GM12878 (cell line): Measurements from ENCODE around the gene STARD5. TPM values are rescaled to one million over a fixed set of nuclear protein-coding genes. Genes with fewer than 3 reads are reported as not detected.

Experiments
- CREB1 ChIP-seq: IDR thresholded peaks from 2 replicates; pipeline ENCODE4 v1.6.1; 2012; ENCODE audit warnings: low read depth, mild to moderate bottlenecking, inconsistent platforms
- EED ChIP-seq: sonication (generic); IDR thresholded peaks from 2 replicates; pipeline ENCODE4 v1.6.1; 2016; ENCODE audit warnings: antibody characterized with exemption, low read depth
- NBN ChIP-seq: fragments of 450-650 bp; IDR thresholded peaks from 2 replicates; pipeline ENCODE4 v1.6.1; 2016
- NFYA ChIP-seq: IDR thresholded peaks from 2 replicates; pipeline ENCODE4 v1.6.1; 2011; ENCODE audit warnings: low read depth, mild to moderate bottlenecking, low read length, improper control_type of control experiment, borderline replicate concordance
- NFYB ChIP-seq: IDR thresholded peaks from 2 replicates; pipeline ENCODE4 v1.6.1; 2011; ENCODE audit warnings: low read depth, mild to moderate bottlenecking, low read length, improper control_type of control experiment, moderate library complexity; ENCODE audit not compliant: insufficient read depth
- NR2F1 ChIP-seq: fragments of 450-650 bp; conservative IDR thresholded peaks from 2 replicates; pipeline ENCODE4 v1.6.1; 2017; ENCODE audit warnings: mild to moderate bottlenecking
- PML ChIP-seq: IDR thresholded peaks from 2 replicates; pipeline ENCODE4 v1.6.1; 2012; ENCODE audit warnings: low read length, inconsistent platforms
- SIN3A ChIP-seq: IDR thresholded peaks from 2 replicates; pipeline ENCODE4 v1.6.1; 2012; ENCODE audit warnings: low read depth, low read length, improper control_type of control experiment
- SMAD5 ChIP-seq: IDR thresholded peaks from 2 replicates; pipeline ENCODE4 v1.6.1; 2016; ENCODE audit warnings: antibody characterized with exemption, low read depth
- polyA plus RNA-seq, 11 experiments: library from polyadenylated mRNA; depleted of rRNA in 4 of 11; unstranded in 6 of 11; stranded (reverse) in 5 of 11; fragments of >200 nt; fragmentation: Nextera tagmentation in 4 of 11; fragmentation: Illumina TruSeq in 1 of 11; extraction: Ambion mirVana in 4 of 11; extraction: Trizol in 1 of 11; gene quantifications; 1 replicate in 1 of 11; 2 replicates in 10 of 11; pipeline versions ENCODE4 v1.2.1 to v1.2.3, GENCODE V29; 2011 to 2016; ENCODE audit warnings: inconsistent platforms in 2 of 11, missing spikeins in 2 of 11, low read depth in 1 of 11
- total RNA-seq, 4 experiments: library from RNA; depleted of rRNA in 3 of 4; stranded (reverse); fragments of >200 nt in 3 of 4; fragmentation: Illumina TruSeq in 1 of 4; extraction: Trizol in 1 of 4; gene quantifications; 2 replicates each; pipeline versions ENCODE4 v1.2.1 to v1.2.3, GENCODE V29; 2013 to 2021
- TF ChIP-seq, protein P1 (sequence below): fragments of 450-650 bp; IDR thresholded peaks from 2 replicates; pipeline ENCODE4 v1.6.1; 2014; ENCODE audit warnings: mild to moderate bottlenecking
- TF ChIP-seq, protein P2 (sequence below): fragments of 450-650 bp; IDR thresholded peaks from 2 replicates; pipeline ENCODE4 v1.6.1; 2018; ENCODE audit warnings: borderline replicate concordance, mild to moderate bottlenecking; ENCODE audit not compliant: partially characterized antibody
- TF ChIP-seq, protein P3 (sequence below): fragments of 450-650 bp; conservative IDR thresholded peaks from 2 replicates; pipeline ENCODE4 v1.6.1; 2017; ENCODE audit warnings: mild to moderate bottlenecking, moderate library complexity
- TF ChIP-seq, protein P4 (sequence below): IDR thresholded peaks from 2 replicates; pipeline ENCODE4 v1.6.1; 2011; ENCODE audit warnings: low read depth, mild to moderate bottlenecking, low read length, moderate library complexity, borderline replicate concordance; ENCODE audit errors: extremely low read depth

Gene STARD5
- total and polyA plus RNA-seq, 10 of the 15 experiments (the other 5 are each of a cell fraction or from before 2014, with no cell fraction given): 2.3 to 9.4 (median 4.7) TPM

DNA sequence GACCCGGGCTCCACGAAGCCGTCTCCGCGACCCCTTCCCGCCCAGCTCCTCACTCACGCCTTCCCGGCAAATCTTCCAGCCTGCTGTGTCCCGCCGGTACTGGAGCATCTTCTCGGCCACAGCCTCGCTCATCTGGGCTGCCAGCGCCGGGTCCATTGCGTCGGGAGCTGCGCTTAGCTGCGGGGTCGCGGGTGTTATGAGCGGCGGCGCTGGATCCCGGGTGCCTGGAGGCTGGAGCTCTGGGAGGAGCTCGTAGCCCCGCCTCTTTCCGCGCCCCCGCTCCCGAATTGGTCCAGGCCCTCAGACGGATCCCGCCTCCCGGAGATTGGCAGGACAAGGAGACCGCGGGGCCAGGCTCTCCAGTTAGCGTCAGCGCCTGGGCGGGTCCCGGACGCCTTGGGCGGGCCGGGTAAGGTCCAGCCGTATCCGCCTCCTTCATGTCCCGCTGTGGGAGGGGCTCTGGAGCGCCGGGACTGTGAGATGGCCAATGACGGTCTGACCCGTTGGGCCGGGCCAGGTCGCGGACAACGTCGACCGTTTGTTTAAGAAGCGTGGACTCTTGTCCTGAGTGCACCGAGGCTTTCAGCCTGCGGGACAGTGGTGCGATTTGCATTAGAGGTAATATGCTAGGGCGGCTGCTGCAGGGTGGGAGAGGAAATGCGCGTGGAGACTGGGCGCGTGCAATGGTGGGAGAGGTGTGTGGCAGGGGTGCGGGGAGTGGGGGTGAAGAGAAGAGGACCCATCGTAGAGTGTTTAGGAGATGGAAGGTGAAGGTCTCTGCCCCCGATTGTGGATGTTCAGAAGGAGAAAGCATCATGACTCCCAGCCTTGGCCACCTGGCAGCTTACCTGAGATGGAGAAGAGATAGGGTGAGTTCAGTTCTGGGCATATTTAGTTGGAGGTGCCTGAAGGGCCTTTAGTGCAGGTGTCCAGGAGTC lies at the start of gene STARD5 (continued):
- TF ChIP-seq, protein P1, sequence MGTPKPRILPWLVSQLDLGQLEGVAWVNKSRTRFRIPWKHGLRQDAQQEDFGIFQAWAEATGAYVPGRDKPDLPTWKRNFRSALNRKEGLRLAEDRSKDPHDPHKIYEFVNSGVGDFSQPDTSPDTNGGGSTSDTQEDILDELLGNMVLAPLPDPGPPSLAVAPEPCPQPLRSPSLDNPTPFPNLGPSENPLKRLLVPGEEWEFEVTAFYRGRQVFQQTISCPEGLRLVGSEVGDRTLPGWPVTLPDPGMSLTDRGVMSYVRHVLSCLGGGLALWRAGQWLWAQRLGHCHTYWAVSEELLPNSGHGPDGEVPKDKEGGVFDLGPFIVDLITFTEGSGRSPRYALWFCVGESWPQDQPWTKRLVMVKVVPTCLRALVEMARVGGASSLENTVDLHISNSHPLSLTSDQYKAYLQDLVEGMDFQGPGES: peak; percentile 78
- TF ChIP-seq, protein P2, sequence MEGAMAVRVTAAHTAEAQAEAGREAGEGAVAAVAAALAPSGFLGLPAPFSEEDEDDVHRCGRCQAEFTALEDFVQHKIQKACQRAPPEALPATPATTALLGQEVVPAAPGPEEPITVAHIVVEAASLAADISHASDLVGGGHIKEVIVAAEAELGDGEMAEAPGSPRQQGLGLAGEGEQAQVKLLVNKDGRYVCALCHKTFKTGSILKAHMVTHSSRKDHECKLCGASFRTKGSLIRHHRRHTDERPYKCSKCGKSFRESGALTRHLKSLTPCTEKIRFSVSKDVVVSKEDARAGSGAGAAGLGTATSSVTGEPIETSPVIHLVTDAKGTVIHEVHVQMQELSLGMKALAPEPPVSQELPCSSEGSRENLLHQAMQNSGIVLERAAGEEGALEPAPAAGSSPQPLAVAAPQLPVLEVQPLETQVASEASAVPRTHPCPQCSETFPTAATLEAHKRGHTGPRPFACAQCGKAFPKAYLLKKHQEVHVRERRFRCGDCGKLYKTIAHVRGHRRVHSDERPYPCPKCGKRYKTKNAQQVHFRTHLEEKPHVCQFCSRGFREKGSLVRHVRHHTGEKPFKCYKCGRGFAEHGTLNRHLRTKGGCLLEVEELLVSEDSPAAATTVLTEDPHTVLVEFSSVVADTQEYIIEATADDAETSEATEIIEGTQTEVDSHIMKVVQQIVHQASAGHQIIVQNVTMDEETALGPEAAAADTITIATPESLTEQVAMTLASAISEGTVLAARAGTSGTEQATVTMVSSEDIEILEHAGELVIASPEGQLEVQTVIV: no peak
- TF ChIP-seq EED (0 out of 2 replicates have a peak, but pooled peaks have one; percentile 15), PML (no peak), NFYB (peak; percentile 91), SMAD5 (peak; percentile 57; the same call in 1 of the 2 replicates), NBN (0 out of 2 replicates have a peak, but pooled peaks have one; percentile 21), NFYA (no peak; the same call in 1 of the 2 replicates), SIN3A (peak; percentile 51; the same call in 1 of the 2 replicates), NR2F1 (0 out of 2 replicates have a peak, but pooled peaks have one; percentile 27), CREB1 (peak; percentile 79)
- TF ChIP-seq, protein P3, sequence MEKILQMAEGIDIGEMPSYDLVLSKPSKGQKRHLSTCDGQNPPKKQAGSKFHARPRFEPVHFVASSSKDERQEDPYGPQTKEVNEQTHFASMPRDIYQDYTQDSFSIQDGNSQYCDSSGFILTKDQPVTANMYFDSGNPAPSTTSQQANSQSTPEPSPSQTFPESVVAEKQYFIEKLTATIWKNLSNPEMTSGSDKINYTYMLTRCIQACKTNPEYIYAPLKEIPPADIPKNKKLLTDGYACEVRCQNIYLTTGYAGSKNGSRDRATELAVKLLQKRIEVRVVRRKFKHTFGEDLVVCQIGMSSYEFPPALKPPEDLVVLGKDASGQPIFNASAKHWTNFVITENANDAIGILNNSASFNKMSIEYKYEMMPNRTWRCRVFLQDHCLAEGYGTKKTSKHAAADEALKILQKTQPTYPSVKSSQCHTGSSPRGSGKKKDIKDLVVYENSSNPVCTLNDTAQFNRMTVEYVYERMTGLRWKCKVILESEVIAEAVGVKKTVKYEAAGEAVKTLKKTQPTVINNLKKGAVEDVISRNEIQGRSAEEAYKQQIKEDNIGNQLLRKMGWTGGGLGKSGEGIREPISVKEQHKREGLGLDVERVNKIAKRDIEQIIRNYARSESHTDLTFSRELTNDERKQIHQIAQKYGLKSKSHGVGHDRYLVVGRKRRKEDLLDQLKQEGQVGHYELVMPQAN: peak; percentile 48; the same call in 1 of the 2 replicates
- TF ChIP-seq, protein P4, sequence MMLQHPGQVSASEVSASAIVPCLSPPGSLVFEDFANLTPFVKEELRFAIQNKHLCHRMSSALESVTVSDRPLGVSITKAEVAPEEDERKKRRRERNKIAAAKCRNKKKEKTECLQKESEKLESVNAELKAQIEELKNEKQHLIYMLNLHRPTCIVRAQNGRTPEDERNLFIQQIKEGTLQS: no peak
- TF ChIP-seq, all 136 proteins: peak for 27
